ENCODE measurements around the gene ITPK1. TPM values are rescaled to one million over a fixed set of nuclear protein-coding genes. Genes with fewer than 3 reads are reported as not detected.

ITPK1 gene
- total and polyA plus RNA-seq, 2 donors (not counting 3 experiments of a cell fraction or from before 2014, with no cell fraction given), result 39.6 to 51.8 TPM

GRCh38 chr14:92968291-92969020 lies 147.3 kb downstream of the ITPK1 start:
- FAIRE-seq (no peak), DNase-seq (ENCODE audit: low read depth, low spot score) (no peak)
- no peaks in the 10 kb centered on the region for H3K9me3 ChIP-seq (replicated peaks; ENCODE audit: control insufficient read depth, insufficient read depth, low read length)
- no peak overlapping the region for H3K27ac ChIP-seq (ENCODE audit: insufficient read depth, low read depth, low read length)
- H3K9me1 ChIP-seq (replicated peaks; ENCODE audit: control insufficient read depth, extremely low read depth, insufficient read depth, low read length), result no peaks in the 10 kb centered on the region
- intact Hi-C loops (cut with micrococcal nuclease) (no loop called here), dilution Hi-C loops (cut with MboI; ENCODE audit: extremely low pct_ligation_motif_present, low sequenced_read_pairs) (loop anchor here (25.0 kb wide), 1 partner anchor 169 kb away; no protein-coding TSS in a partner anchor)
- H3K4me1 ChIP-seq (ENCODE audit: control insufficient read depth, extremely low read depth, insufficient read depth, low read length), result no peaks in the 10 kb centered on the region
- H3K36me3 ChIP-seq (ENCODE audit: control insufficient read depth in 2 of 2, extremely low read depth in 1 of 2, insufficient read depth in 2 of 2, low read length in 2 of 2), result no peaks in the 10 kb centered on the region
- no peaks in the 10 kb centered on the region for H3K27me3 ChIP-seq (ENCODE audit: control insufficient read depth in 2 of 2, insufficient read depth in 2 of 2, low read length in 2 of 2)
- POLR2A ChIA-PET, result no interaction called here
- H3K9ac ChIP-seq (replicated peaks; ENCODE audit: extremely low read depth, insufficient read depth, low read length), result no peak overlapping the region
- H3K4me2 ChIP-seq (ENCODE audit: insufficient read depth, low read length), result no peak overlapping the region
- CTCF ChIA-PET, result interaction anchor here (1.0 to 1.5 kb wide), 2 partner anchors 9 to 164 kb away, joined by 3 to 4 read pairs; no protein-coding TSS in a partner anchor
- TF ChIP-seq FOS (IDR thresholded peaks at IDR 0.05; ENCODE audit: borderline replicate concordance, insufficient read depth, low read length), result no peak
- TF ChIP-seq POLR2A (IDR thresholded peaks at IDR 0.05; ENCODE audit: low read depth, low read length), result no peak
- TF ChIP-seq JUN (IDR thresholded peaks at IDR 0.05; ENCODE audit: borderline replicate concordance, insufficient read depth, insufficient read length, low read depth), result no peak
- no peak for TF ChIP-seq POLR2AphosphoS5 (IDR thresholded peaks at IDR 0.05; ENCODE audit: insufficient read depth, low read depth, low read length)
- TF ChIP-seq MYC (IDR thresholded peaks at IDR 0.05; ENCODE audit: low read depth, low read length), result no peak
- no peaks in the 10 kb centered on the region for H3K79me2 ChIP-seq (ENCODE audit: control insufficient read depth, insufficient read depth, low read length)
- no peak overlapping the region for H2AFZ ChIP-seq (ENCODE audit: low read depth, low read length)
- H4K20me1 ChIP-seq (replicated peaks; ENCODE audit: control insufficient read depth, extremely low read depth, insufficient read depth, low read length), result no peaks in the 10 kb centered on the region
- no peak overlapping the region for H3K4me3 ChIP-seq (replicated peaks in 1 of 3; ENCODE audit: insufficient read depth in 1 of 3, low read depth in 1 of 3, low read length in 3 of 3)
- no TSS peak for BruUV-seq (replicated peaks)

- Histone ChIP-seq H4K20me1 (replicated peaks; ENCODE audit: control insufficient read depth, extremely low read depth, insufficient read depth, low read length) (no peaks in the 10 kb centered on the region), H2AFZ (ENCODE audit: low read depth, low read length) (no peak overlapping the region), H3K9me3 (replicated peaks; ENCODE audit: control insufficient read depth, insufficient read depth, low read length) (no peaks in the 10 kb centered on the region), H3K9me1 (replicated peaks; ENCODE audit: control insufficient read depth, extremely low read depth, insufficient read depth, low read length) (no peaks in the 10 kb centered on the region), H3K4me3 (replicated peaks in 1 of 3; ENCODE audit: insufficient read depth in 1 of 3, low read depth in 1 of 3, low read length in 3 of 3) (no peak overlapping the region), H3K4me2 (ENCODE audit: insufficient read depth, low read length) (no peak overlapping the region), H3K9ac (replicated peaks; ENCODE audit: extremely low read depth, insufficient read depth, low read length) (no peak overlapping the region), H3K27ac (ENCODE audit: insufficient read depth, low read depth, low read length) (no peak overlapping the region), H3K36me3 (ENCODE audit: control insufficient read depth in 2 of 2, extremely low read depth in 1 of 2, insufficient read depth in 2 of 2, low read length in 2 of 2) (no peaks in the 10 kb centered on the region), H3K4me1 (ENCODE audit: control insufficient read depth, extremely low read depth, insufficient read depth, low read length) (no peaks in the 10 kb centered on the region), H3K79me2 (ENCODE audit: control insufficient read depth, insufficient read depth, low read length) (no peaks in the 10 kb centered on the region), H3K27me3 (ENCODE audit: control insufficient read depth in 2 of 2, insufficient read depth in 2 of 2, low read length in 2 of 2) (no peaks in the 10 kb centered on the region)
- ChIA-PET CTCF (no interaction called here), POLR2A (no interaction called here)
- TF ChIP-seq POLR2AphosphoS5 (IDR thresholded peaks at IDR 0.05; ENCODE audit: insufficient read depth, low read depth, low read length) (no peak), EZH2 (IDR thresholded peaks at IDR 0.05; ENCODE audit: borderline replicate concordance, low read depth, low read length, severe bottlenecking) (no peak), CTCF (IDR thresholded peaks at IDR 0.05; ENCODE audit: extremely low read depth in 1 of 2, insufficient read depth in 1 of 2, low read depth in 1 of 2, low read length in 2 of 2) (no peak), GATA2 (IDR thresholded peaks at IDR 0.05; ENCODE audit: insufficient read depth, insufficient read length, low read depth, low read length) (no peak), JUN (IDR thresholded peaks at IDR 0.05; ENCODE audit: borderline replicate concordance, insufficient read depth, insufficient read length, low read depth) (no peak), FOS (IDR thresholded peaks at IDR 0.05; ENCODE audit: borderline replicate concordance, insufficient read depth, low read length) (no peak), MYC (IDR thresholded peaks at IDR 0.05; ENCODE audit: low read depth, low read length) (no peak), POLR2A (IDR thresholded peaks at IDR 0.05; ENCODE audit: low read depth, low read length) (no peak)
- TF ChIP-seq, protein P1, sequence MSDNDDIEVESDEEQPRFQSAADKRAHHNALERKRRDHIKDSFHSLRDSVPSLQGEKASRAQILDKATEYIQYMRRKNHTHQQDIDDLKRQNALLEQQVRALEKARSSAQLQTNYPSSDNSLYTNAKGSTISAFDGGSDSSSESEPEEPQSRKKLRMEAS (IDR thresholded peaks at IDR 0.05; ENCODE audit: insufficient read depth, insufficient read length), result no peak
- intact Hi-C loops (cut with micrococcal nuclease) (no loop called here), dilution Hi-C loops (cut with MboI; ENCODE audit: extremely low pct_ligation_motif_present, low sequenced_read_pairs) (loop anchor here (25.0 kb wide), 1 partner anchor 170 kb away; no protein-coding TSS in a partner anchor)
- BruUV-seq (replicated peaks), result no TSS peak
- FAIRE-seq (no peak), DNase-seq (ENCODE audit: low read depth, low spot score) (no peak)
Measured at GRCh38 chr14:92967346-92967926, 148.3 kb downstream of the ITPK1 start.
